H9 (cell line): ENCODE data around the gene FBLN2. TPM values are rescaled to one million over a fixed set of nuclear protein-coding genes. Genes with fewer than 3 reads are reported as not detected.

Source experiments
- DNase-seq: peaks from one replicate; pipeline ENCODE4 v3.0.0-alpha.2; 2017
- H2AFZ ChIP-seq: one replicate; pipeline ENCODE4 v1.6.1; 2013; ENCODE audit warnings: mild to moderate bottlenecking, low read length, control low read depth, moderate library complexity
- H2AK5ac ChIP-seq: 2 replicates; pipeline ENCODE4 v1.6.1; 2013; ENCODE audit warnings: low read length, control low read depth, mixed read lengths; ENCODE audit not compliant: insufficient read length
- H2BK120ac ChIP-seq: one replicate; pipeline ENCODE4 v1.6.1; 2013; ENCODE audit warnings: low read depth, mild to moderate bottlenecking, low read length, control low read depth, inconsistent platforms; ENCODE audit not compliant: poor library complexity, severe bottlenecking
- H2BK12ac ChIP-seq: 2 replicates; pipeline ENCODE4 v1.6.1; 2013; ENCODE audit warnings: low read length, control low read depth, mixed read lengths, low read depth; ENCODE audit not compliant: insufficient read length
- H2BK15ac ChIP-seq: 2 replicates; pipeline ENCODE4 v1.6.1; 2013; ENCODE audit warnings: low read depth, low read length, control low read depth
- H2BK20ac ChIP-seq: one replicate; pipeline ENCODE4 v1.6.1; 2013; ENCODE audit warnings: low read depth, mild to moderate bottlenecking, low read length, control low read depth, inconsistent platforms; ENCODE audit not compliant: poor library complexity, severe bottlenecking
- H2BK5ac ChIP-seq: 2 replicates; pipeline ENCODE4 v1.6.1; 2013; ENCODE audit warnings: low read length, control low read depth, mixed read lengths; ENCODE audit not compliant: insufficient read length
- H3K14ac ChIP-seq: 2 replicates; pipeline ENCODE4 v1.6.1; 2013; ENCODE audit warnings: low read length, control low read depth; ENCODE audit not compliant: insufficient read depth
- H3K18ac ChIP-seq: 2 replicates; pipeline ENCODE4 v1.6.1; 2013; ENCODE audit warnings: low read depth, mild to moderate bottlenecking, mixed read lengths, low read length, control low read depth; ENCODE audit not compliant: insufficient read length
- H3K23ac ChIP-seq: 2 replicates; pipeline ENCODE4 v1.6.1; 2013; ENCODE audit warnings: low read length, control low read depth, mixed read lengths, low read depth; ENCODE audit not compliant: insufficient read length
- H3K23me2 ChIP-seq: 2 replicates; pipeline ENCODE4 v1.6.1; 2013; ENCODE audit warnings: low read depth, mild to moderate bottlenecking, mixed read lengths, low read length, control low read depth; ENCODE audit not compliant: insufficient read length, poor library complexity, severe bottlenecking
- H3K27ac ChIP-seq: 2 replicates; pipeline ENCODE4 v1.5.1; 2013; ENCODE audit warnings: low read length, control low read depth, mixed read lengths, low read depth; ENCODE audit not compliant: insufficient read length
- H3K27me3 ChIP-seq: 2 replicates; pipeline ENCODE4 v1.6.1; 2013; ENCODE audit warnings: low read length, control low read depth, inconsistent platforms; ENCODE audit not compliant: insufficient read depth
- H3K4ac ChIP-seq: 2 replicates; pipeline ENCODE4 v1.6.1; 2013; ENCODE audit warnings: low read depth, mild to moderate bottlenecking, control low read depth, inconsistent platforms, low read length, moderate library complexity
- H3K4me1 ChIP-seq: 2 replicates; pipeline ENCODE4 v1.6.1; 2013; ENCODE audit warnings: low read length, control low read depth, inconsistent platforms; ENCODE audit not compliant: insufficient read depth
- H3K4me2 ChIP-seq: 2 replicates; pipeline ENCODE4 v1.6.1; 2013; ENCODE audit warnings: low read length, control low read depth, mixed read lengths; ENCODE audit not compliant: insufficient read length, insufficient read depth
- H3K56ac ChIP-seq: 2 replicates; pipeline ENCODE4 v1.6.1; 2013; ENCODE audit warnings: low read depth, mild to moderate bottlenecking, mixed read lengths, low read length, control low read depth; ENCODE audit not compliant: insufficient read length
- H3K79me1 ChIP-seq: 2 replicates; pipeline ENCODE4 v1.6.1; 2013; ENCODE audit warnings: low read depth, mild to moderate bottlenecking, moderate library complexity, low read length, control low read depth, inconsistent platforms; ENCODE audit not compliant: insufficient read depth, poor library complexity, severe bottlenecking
- H3K79me2 ChIP-seq: 2 replicates; pipeline ENCODE4 v1.6.1; 2013; ENCODE audit warnings: low read length, control low read depth, inconsistent platforms; ENCODE audit not compliant: insufficient read depth
- H3K9ac ChIP-seq: 2 replicates; pipeline ENCODE4 v1.6.1; 2013; ENCODE audit warnings: low read length, control low read depth, mixed read lengths; ENCODE audit not compliant: insufficient read length; ENCODE audit errors: extremely low read depth
- H3K9me3 ChIP-seq: one replicate; pipeline ENCODE4 v1.6.1; 2013; ENCODE audit warnings: low read depth, low read length, inconsistent platforms; ENCODE audit not compliant: control insufficient read depth
- H3T11ph ChIP-seq: one replicate; pipeline ENCODE4 v1.6.1; 2013; ENCODE audit warnings: mild to moderate bottlenecking, low read length, control low read depth, inconsistent platforms
- H4K20me1 ChIP-seq: one replicate; pipeline ENCODE4 v1.6.1; 2013; ENCODE audit not compliant: control insufficient read depth, insufficient read length, insufficient read depth
- H4K5ac ChIP-seq: 2 replicates; pipeline ENCODE4 v1.6.1; 2013; ENCODE audit warnings: low read depth, mild to moderate bottlenecking, mixed read lengths, low read length, control low read depth; ENCODE audit not compliant: insufficient read length
- H4K8ac ChIP-seq: replicated peaks from 2 replicates; pipeline ENCODE4 v1.6.1; 2013; ENCODE audit warnings: low read length, control low read depth, mixed read lengths, low read depth; ENCODE audit not compliant: insufficient read length
- H4K91ac ChIP-seq: 2 replicates; pipeline ENCODE4 v1.6.1; 2013; ENCODE audit warnings: low read depth, mild to moderate bottlenecking, moderate library complexity, mixed read lengths, low read length, control low read depth; ENCODE audit not compliant: insufficient read length
- H3K27ac Mint-ChIP-seq, 3 experiments: 2 replicates in 2 of 3; 3 replicates in 1 of 3; pipeline ENCODE4 v1.8.0; 2020 to 2021; ENCODE audit warnings: mixed read lengths in 3 of 3, mild to moderate bottlenecking in 1 of 3, moderate library complexity in 1 of 3
- H3K27me3 Mint-ChIP-seq: 2 replicates; pipeline ENCODE4 v1.8.0; 2021; ENCODE audit warnings: low read depth, mild to moderate bottlenecking, moderate library complexity, mixed read lengths
- H3K36me3 Mint-ChIP-seq, 3 experiments: 2 replicates in 2 of 3; 3 replicates in 1 of 3; pipeline ENCODE4 v1.8.0; 2020 to 2021; ENCODE audit warnings: low read depth in 3 of 3, mixed read lengths in 3 of 3; ENCODE audit not compliant: insufficient read depth in 1 of 3
- H3K4me1 Mint-ChIP-seq, 2 experiments: 2 replicates each; pipeline ENCODE4 v1.8.0; 2020; ENCODE audit warnings: mixed read lengths in 2 of 2
- H3K4me3 Mint-ChIP-seq, 2 experiments: 2 replicates in 1 of 2; 3 replicates in 1 of 2; pipeline ENCODE4 v1.8.0; 2020 to 2021; ENCODE audit warnings: mild to moderate bottlenecking in 2 of 2, mixed read lengths in 2 of 2, moderate library complexity in 1 of 2
- H3K9me3 Mint-ChIP-seq, 2 experiments: 2 replicates in 1 of 2; 3 replicates in 1 of 2; pipeline ENCODE4 v1.8.0; 2020; ENCODE audit warnings: mild to moderate bottlenecking in 2 of 2, mixed read lengths in 2 of 2, moderate library complexity in 1 of 2
- WGBS: extraction: QIAGEN DNeasy Blood & Tissue Kit; methylation state at CpG from one replicate; pipeline ENCODE4 v1.1.7; 2013; ENCODE audit warnings: missing lambda C conversion rate, low lambda C conversion rate, mixed read lengths; ENCODE audit not compliant: insufficient read length; ENCODE audit errors: extremely low coverage; 5-methylcytosine and 5-hydroxymethylcytosine counted together
- total RNA-seq: library from RNA; stranded (reverse); gene quantifications from 2 replicates; pipeline ENCODE4 v1.2.1, GENCODE V29; 2021
- TF ChIP-seq, protein P1 (sequence below): fragments of 200-600 bp; sonication (generic); conservative IDR thresholded peaks from 3 replicates; pipeline ENCODE4 v1.8.0; 2021; ENCODE audit warnings: antibody characterized with exemption, mild to moderate bottlenecking

FBLN2 gene
- total RNA-seq, 1 experiment from 2014 or later: 11.8 TPM

DNA sequence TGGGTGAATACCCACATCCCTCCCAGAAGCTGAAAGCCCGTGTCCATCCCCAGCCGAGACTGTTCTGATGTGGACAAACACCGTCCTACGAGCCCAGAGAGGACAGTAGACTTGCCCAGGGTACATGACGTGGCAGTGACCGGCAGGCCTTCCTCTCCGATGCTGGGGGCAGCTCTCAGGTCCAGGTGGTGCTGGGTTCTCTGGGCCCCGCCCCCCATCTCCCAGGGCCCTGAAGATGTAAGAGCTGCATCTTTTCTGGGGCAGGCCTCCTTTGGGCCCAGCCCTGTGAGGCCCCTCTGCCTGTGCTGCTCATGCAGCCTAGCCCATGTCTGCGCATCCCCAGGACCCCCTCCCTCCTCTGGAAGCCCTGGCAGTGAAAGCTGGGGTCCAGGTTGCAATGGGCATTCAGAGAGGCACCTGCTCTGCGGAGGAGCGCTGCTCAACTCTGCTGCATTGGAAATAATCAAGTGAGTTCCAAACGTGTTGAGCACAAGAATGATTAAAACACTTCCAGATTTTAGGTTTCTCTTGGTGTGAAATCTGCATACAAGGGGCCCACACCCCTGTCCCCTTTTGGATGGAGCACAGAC, 71.9 kb downstream of the FBLN2 start:
- Histone ChIP-seq H2BK12ac (no peak overlapping the region), H3K9me3 (no peaks in the 10 kb centered on the region), H3K18ac (no peak overlapping the region), H2BK15ac (no peak overlapping the region), H3K79me1 (no peaks in the 10 kb centered on the region), H2BK20ac (no peak overlapping the region), H3T11ph (no peak overlapping the region), H3K4ac (no peak overlapping the region), H2BK5ac (no peak overlapping the region), H3K4me1 (no peaks in the 10 kb centered on the region), H3K56ac (no peak overlapping the region), H4K5ac (no peak overlapping the region), H2BK120ac (no peak overlapping the region), H3K27ac (no peak overlapping the region), H3K9ac (no peak overlapping the region), H3K23me2 (no peaks in the 10 kb centered on the region), H3K14ac (no peak overlapping the region), H4K20me1 (no peaks in the 10 kb centered on the region), H3K4me2 (no peak overlapping the region), H2AFZ (no peak overlapping the region), H3K79me2 (no peaks in the 10 kb centered on the region), H4K91ac (no peak overlapping the region), H2AK5ac (no peak overlapping the region), H4K8ac (no peak overlapping the region), H3K23ac (no peak overlapping the region), H3K27me3 (no peaks in the 10 kb centered on the region)
- H3K36me3 Mint-ChIP-seq: no peaks in the 10 kb centered on the region; a peak in 2 of 7 replicates
- H3K27ac Mint-ChIP-seq: peak overlapping the region in 1 of 3 experiments; percentile 25; a peak in 1 of 7 replicates
- H3K4me1 Mint-ChIP-seq: peaks cover 3 to 5% of the 10 kb centered on the region in 2 experiments; a peak in 3 of 4 replicates
- H3K27me3 Mint-ChIP-seq: no peaks in the 10 kb centered on the region; the same call in 1 of the 2 replicates
- no CpG with 5 or more reads among the region's 12 CpGs for WGBS
- no peak for DNase-seq
- TF ChIP-seq, protein P1, sequence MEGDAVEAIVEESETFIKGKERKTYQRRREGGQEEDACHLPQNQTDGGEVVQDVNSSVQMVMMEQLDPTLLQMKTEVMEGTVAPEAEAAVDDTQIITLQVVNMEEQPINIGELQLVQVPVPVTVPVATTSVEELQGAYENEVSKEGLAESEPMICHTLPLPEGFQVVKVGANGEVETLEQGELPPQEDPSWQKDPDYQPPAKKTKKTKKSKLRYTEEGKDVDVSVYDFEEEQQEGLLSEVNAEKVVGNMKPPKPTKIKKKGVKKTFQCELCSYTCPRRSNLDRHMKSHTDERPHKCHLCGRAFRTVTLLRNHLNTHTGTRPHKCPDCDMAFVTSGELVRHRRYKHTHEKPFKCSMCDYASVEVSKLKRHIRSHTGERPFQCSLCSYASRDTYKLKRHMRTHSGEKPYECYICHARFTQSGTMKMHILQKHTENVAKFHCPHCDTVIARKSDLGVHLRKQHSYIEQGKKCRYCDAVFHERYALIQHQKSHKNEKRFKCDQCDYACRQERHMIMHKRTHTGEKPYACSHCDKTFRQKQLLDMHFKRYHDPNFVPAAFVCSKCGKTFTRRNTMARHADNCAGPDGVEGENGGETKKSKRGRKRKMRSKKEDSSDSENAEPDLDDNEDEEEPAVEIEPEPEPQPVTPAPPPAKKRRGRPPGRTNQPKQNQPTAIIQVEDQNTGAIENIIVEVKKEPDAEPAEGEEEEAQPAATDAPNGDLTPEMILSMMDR: no peak
- H3K4me3 Mint-ChIP-seq: no peak overlapping the region
- no peaks in the 10 kb centered on the region for H3K9me3 Mint-ChIP-seq
